HepG2 (cell line): ENCODE data around the gene METRNL. TPM values are rescaled to one million over a fixed set of nuclear protein-coding genes. Genes with fewer than 3 reads are reported as not detected.

Source experiments
- ATAC-seq: fragments of 200-7000 bp; cut with Tn5 transposase; 3 replicates; pipeline ENCODE4 v1.9.1; 2020; ENCODE audit warnings: mild to moderate bottlenecking, moderate library complexity
- BruUV-seq: library from RNA; stranded (reverse); fragments of 400-500 nt; replicated peaks from 2 replicates; lab custom pipeline; 2021; lab: Mats Ljungman, UMichigan
- CTCF ChIA-PET: fragments of 300-600 bp; formaldehyde crosslinking; extraction: SDS; loops from one replicate; lab custom pipeline; 2021; ENCODE audit warnings: low total read pairs, inconsistent platforms, low intra/inter-chr PET ratio; lab: Yijun Ruan, JAX
- POLR2A ChIA-PET: fragments of 350-600 bp; sonication (Branson Sonifier 250); formaldehyde crosslinking; loops from one replicate; lab custom pipeline; 2020; ENCODE audit warnings: antibody characterized with exemption, inconsistent platforms; lab: Yijun Ruan, JAX
- DNase-seq: peaks from one replicate; pipeline ENCODE4 v3.0.0-alpha.2; 2015; ENCODE audit warnings: low spot score
- FAIRE-seq: peaks from 3 replicates; lab custom pipeline; 2011; peaks lifted over from hg19 to GRCh38; lab: Jason Lieb, UNC
- H2AFZ ChIP-seq: one replicate; pipeline ENCODE4 v1.6.1; 2011; ENCODE audit warnings: low read length, inconsistent platforms
- H3K27ac ChIP-seq: fragments of 300-600 bp; 3 replicates; pipeline ENCODE4 v1.8.0; 2011; ENCODE audit warnings: mixed run types, mild to moderate bottlenecking, mixed read lengths, low read length, inconsistent platforms; ENCODE audit not compliant: insufficient read depth; ENCODE audit errors: extremely low read length
- H3K27me3 ChIP-seq, 2 experiments: fragments of 200-600 bp in 1 of 2; 2 replicates in 1 of 2; 3 replicates in 1 of 2; pipeline versions ENCODE4 v1.6.0 to v1.8.0; 2011; ENCODE audit warnings: low read length in 2 of 2, mild to moderate bottlenecking in 2 of 2, moderate library complexity in 2 of 2, inconsistent platforms in 1 of 2; ENCODE audit not compliant: insufficient read depth in 2 of 2, control insufficient read depth in 1 of 2
- H3K36me3 ChIP-seq, 2 experiments: fragments of 200-600 bp in 1 of 2; replicated peaks in 1 of 2; 2 replicates in 1 of 2; 3 replicates in 1 of 2; pipeline versions ENCODE4 v1.5.1 to v1.8.0; 2011; ENCODE audit warnings: low read length in 2 of 2, inconsistent platforms in 1 of 2; ENCODE audit not compliant: insufficient read depth in 2 of 2, control insufficient read depth in 1 of 2
- H3K4me1 ChIP-seq: 2 replicates; pipeline ENCODE4 v1.5.1; 2012; ENCODE audit warnings: low read length, inconsistent platforms; ENCODE audit not compliant: insufficient read depth
- H3K4me2 ChIP-seq: 2 replicates; pipeline ENCODE4 v1.6.0; 2011; ENCODE audit warnings: low read depth, low read length, inconsistent platforms
- H3K4me3 ChIP-seq, 3 experiments: fragments of 200-600 bp in 1 of 3; sonication (generic), shearing (Covaris generic) in 1 of 3; replicated peaks in 1 of 3; 2 replicates each; pipeline ENCODE4 v1.5.1; 2011 to 2016; ENCODE audit warnings: low read length in 3 of 3, inconsistent platforms in 2 of 3, low read depth in 2 of 3, mild to moderate bottlenecking in 2 of 3, control low read depth in 1 of 3, mixed read lengths in 1 of 3; ENCODE audit not compliant: insufficient read depth in 1 of 3
- H3K79me2 ChIP-seq: one replicate; pipeline ENCODE4 v1.6.1; 2011; ENCODE audit warnings: low read length, inconsistent platforms; ENCODE audit not compliant: insufficient read depth
- H3K9ac ChIP-seq: 2 replicates; pipeline ENCODE4 v1.6.0; 2011; ENCODE audit warnings: mild to moderate bottlenecking, low read depth, low read length, inconsistent platforms; ENCODE audit not compliant: insufficient read depth
- H3K9me3 ChIP-seq: 2 replicates; pipeline ENCODE4 v1.5.1; 2012; ENCODE audit warnings: mild to moderate bottlenecking, low read length
- H4K20me1 ChIP-seq: 2 replicates; pipeline ENCODE4 v1.6.0; 2011; ENCODE audit warnings: inconsistent platforms, mild to moderate bottlenecking, low read length, moderate library complexity; ENCODE audit not compliant: insufficient read depth
- BRCA1 ChIP-seq: sonication (generic); formaldehyde crosslinking; IDR thresholded peaks from 2 replicates; pipeline ENCODE4 v1.4.0; 2020; ENCODE audit warnings: missing genetic modification reagents
- KMT2A ChIP-seq: sonication (generic); formaldehyde crosslinking; IDR thresholded peaks from 2 replicates; pipeline ENCODE4 v1.4.0; 2020; ENCODE audit warnings: missing genetic modification reagents
- MIER2 ChIP-seq: IDR thresholded peaks from 2 replicates; pipeline ENCODE4 v1.6.1; 2016; ENCODE audit warnings: missing biosample characterization, missing genetic modification reagents
- SMAD1 ChIP-seq: sonication (generic); formaldehyde crosslinking; IDR thresholded peaks from 2 replicates; pipeline ENCODE4 v1.4.0; 2020; ENCODE audit warnings: missing genetic modification reagents, low read depth, mild to moderate bottlenecking, borderline replicate concordance
- SP5 ChIP-seq: IDR thresholded peaks from 2 replicates; pipeline ENCODE4 v1.6.1; 2016; ENCODE audit warnings: low read depth, borderline replicate concordance
- TBL1XR1 ChIP-seq: fragments of 150-350 bp; IDR thresholded peaks from 2 replicates; pipeline ENCODE4 v1.6.1; 2014; ENCODE audit warnings: borderline replicate concordance, low read length; ENCODE audit not compliant: partially characterized antibody
- XRCC5 ChIP-seq: fragments of 200-400 bp; formaldehyde crosslinking; optimal IDR thresholded peaks from 2 replicates; pipeline ENCODE3; 2017; ENCODE audit warnings: mild to moderate bottlenecking, low read length
- ZNF136 ChIP-seq: sonication (generic); formaldehyde crosslinking; IDR thresholded peaks from 2 replicates; pipeline ENCODE4 v1.8.1; 2022; ENCODE audit warnings: low read depth, mild to moderate bottlenecking, moderate library complexity, missing genetic modification reagents
- ZNF225 ChIP-seq: sonication (generic); formaldehyde crosslinking; IDR thresholded peaks from 2 replicates; pipeline ENCODE4 v1.4.0; 2020; ENCODE audit warnings: mild to moderate bottlenecking, missing genetic modification reagents
- ZNF383 ChIP-seq: sonication (generic); formaldehyde crosslinking; IDR thresholded peaks from 2 replicates; pipeline ENCODE4 v1.4.0; 2020; ENCODE audit warnings: missing genetic modification reagents, mild to moderate bottlenecking, borderline replicate concordance
- ZNF747 ChIP-seq: sonication (generic); formaldehyde crosslinking; IDR thresholded peaks from 2 replicates; pipeline ENCODE4 v1.8.1; 2023; ENCODE audit warnings: missing genetic modification reagents, mild to moderate bottlenecking, borderline replicate concordance
- ZNF781 ChIP-seq: sonication (generic); formaldehyde crosslinking; IDR thresholded peaks from 2 replicates; pipeline ENCODE4 v1.5.1; 2020; ENCODE audit warnings: borderline replicate concordance, mild to moderate bottlenecking, missing genetic modification reagents; ENCODE audit errors: not compliant biosample characterization
- ZNF850 ChIP-seq: sonication (generic); formaldehyde crosslinking; conservative IDR thresholded peaks from 2 replicates; pipeline ENCODE4 v1.9.0; 2021; ENCODE audit warnings: mild to moderate bottlenecking, missing genetic modification reagents
- WGBS: methylation state at CpG from one replicate; pipeline ENCODE4 v1.1.6; 2017; ENCODE audit warnings: low lambda C conversion rate; 5-methylcytosine and 5-hydroxymethylcytosine counted together
- in situ Hi-C: cut with HindIII; loops from 2 replicates; pipeline ENCODE4 v1.10.0; 2017; ENCODE audit warnings: low pct_unique_long_range_greater_than_20kb; ENCODE audit not compliant: extremely low pct_ligation_motif_present
- intact Hi-C: fragments of 100-400 bp; cut with micrococcal nuclease; formaldehyde crosslinking; loops from one replicate; pipeline ENCODE4 v1.10.0; 2022; ENCODE audit not compliant: unreplicated experiment
- polyA plus RNA-seq, 8 experiments: library from polyadenylated mRNA; depleted of rRNA in 3 of 8; stranded (reverse) in 7 of 8; unstranded in 1 of 8; fragments of >200 nt; fragmentation: Illumina TruSeq in 4 of 8; extraction: Trizol in 4 of 8; gene quantifications; 2 replicates each; pipeline versions ENCODE4 v1.2.1 to v1.2.3, GENCODE V29; 2011 to 2016; ENCODE audit warnings: low read depth in 4 of 8, missing spikeins in 1 of 8, mixed read lengths in 1 of 8; ENCODE audit not compliant: insufficient read depth in 1 of 8
- total RNA-seq, 5 experiments: library from RNA; depleted of rRNA; stranded (reverse); fragments of >200 nt; fragmentation: Illumina TruSeq; extraction: Trizol; gene quantifications; 2 replicates each; pipeline ENCODE4 v1.2.3, GENCODE V29; 2016; ENCODE audit warnings: low read depth in 1 of 5

METRNL gene
- total and polyA plus RNA-seq, 2 of the 13 experiments (the other 11 are each of a cell fraction or from before 2014, with no cell fraction given): 0.66 to 0.84 TPM

GRCh38 chr17:83118071-83118841, 38.8 kb downstream of the METRNL start:
- in situ Hi-C loops: no loop called here
- TF ChIP-seq ZNF225 (CRISPR knock-in tag) (no peak), SP5 (CRISPR knock-in tag) (no peak), ZNF781 (CRISPR knock-in tag) (no peak), ZNF747 (CRISPR knock-in tag) (no peak), SMAD1 (CRISPR knock-in tag) (no peak), BRCA1 (CRISPR knock-in tag) (no peak), MIER2 (CRISPR knock-in tag) (no peak), ZNF383 (CRISPR knock-in tag) (no peak), XRCC5 (no peak), KMT2A (CRISPR knock-in tag) (no peak), ZNF850 (CRISPR knock-in tag) (no peak), ZNF136 (no peak), TBL1XR1 (no peak)
- no peaks in the 10 kb centered on the region for H3K36me3 ChIP-seq
- H3K9ac ChIP-seq: no peak overlapping the region
- no peaks in the 10 kb centered on the region for H3K79me2 ChIP-seq
- H3K27ac ChIP-seq: no peak overlapping the region
- CTCF ChIA-PET: no interaction called here
- DNase-seq: no peak
- FAIRE-seq: no peak
- peaks cover 2% of the 10 kb centered on the region; the same call in 1 of the 2 replicates for H4K20me1 ChIP-seq
- no TSS peak for BruUV-seq
- POLR2A ChIA-PET: no interaction called here
- 0 out of 2 replicates have a peak, but pooled peaks cover 5% of the 10 kb centered on the region for H3K4me1 ChIP-seq
- intact Hi-C loops: no loop called here
- H3K4me3 ChIP-seq: no peak overlapping the region
- WGBS: 23% methylated on average over 17 of the region's 22 CpGs
- no peaks in the 10 kb centered on the region for H3K9me3 ChIP-seq
- no peak overlapping the region for H3K4me2 ChIP-seq
- peaks cover 20 to 72% of the 10 kb centered on the region in 2 experiments for H3K27me3 ChIP-seq
- no peak for ATAC-seq
- H2AFZ ChIP-seq: no peak overlapping the region
